Testis (tissue), 3 donors: Measurements from ENCODE around the gene SLC51A. TPM values are rescaled to one million over a fixed set of nuclear protein-coding genes. Genes with fewer than 3 reads are reported as not detected.
A peak's percentile ranks its signal among the peaks of the same experiment; 100 is the strongest.

Source experiments
- DNase-seq: peaks from one replicate; pipeline ENCODE4 v3.0.0-alpha.2; 2019
- H3K27ac ChIP-seq, 2 donors: fragments of 200-600 bp; sonication (generic); one replicate each; pipeline ENCODE4 v1.5.1; 2019
- H3K27me3 ChIP-seq: fragments of 200-600 bp; sonication (generic); one replicate; pipeline ENCODE4 v1.5.1; 2019
- H3K36me3 ChIP-seq: fragments of 200-600 bp; sonication (generic); one replicate; pipeline ENCODE4 v1.5.1; 2017; ENCODE audit warnings: low read depth; ENCODE audit errors: missing control alignments
- H3K4me1 ChIP-seq: fragments of 200-600 bp; sonication (generic); one replicate; pipeline ENCODE4 v1.5.1; 2019
- H3K4me3 ChIP-seq, 2 donors: fragments of 200-600 bp; sonication (generic); one replicate each; pipeline ENCODE4 v1.5.1; 2017 to 2019
- H3K9me3 ChIP-seq: fragments of 200-600 bp; sonication (generic); one replicate; pipeline ENCODE4 v1.5.1; 2017
- POLR2A ChIP-seq: fragments of 450-650 bp; IDR thresholded peaks from one replicate; pipeline ENCODE4 v1.6.1; 2017; ENCODE audit warnings: antibody characterized with exemption, mild to moderate bottlenecking, moderate library complexity
- WGBS, 2 donors: methylation state at CpG; one replicate each; pipeline ENCODE4 v1.1.5; 2018; 5-methylcytosine and 5-hydroxymethylcytosine counted together
- intact Hi-C: fragments of 100-400 bp; cut with DNase I; formaldehyde crosslinking; loops from one replicate; pipeline ENCODE4 v1.15.1; 2023; ENCODE audit warnings: low total_unique reads
- polyA plus RNA-seq: library from polyadenylated mRNA; stranded (reverse); fragments of 350-450 nt; fragmentation: Illumina TruSeq; extraction: RNeasy Lipid Tissue Mini Kit (QIAGEN cat#74804); gene quantifications from one replicate; pipeline ENCODE4 v1.2.3, GENCODE V29; 2014; ENCODE audit warnings: low read depth, low replicate concordance; ENCODE audit not compliant: insufficient read depth
- total RNA-seq, 2 donors: library from RNA; depleted of rRNA; stranded (reverse); fragments of >200 nt; gene quantifications; one replicate each; pipeline ENCODE4 v1.2.3, GENCODE V29; 2016
- TF ChIP-seq, protein P1 (sequence below), 3 experiments: fragments of 450-650 bp in 2 of 3; fragments of 200-600 bp in 1 of 3; sonication (generic) in 1 of 3; IDR thresholded peaks; one replicate each; pipeline ENCODE4 v1.5.1; 2016 to 2019; ENCODE audit warnings: antibody characterized with exemption in 3 of 3, mild to moderate bottlenecking in 2 of 3, moderate library complexity in 1 of 3

Gene SLC51A
- total and polyA plus RNA-seq, 3 donors from 2014 or later: 27.2 to 60.6 (median 35.1) TPM

DNA sequence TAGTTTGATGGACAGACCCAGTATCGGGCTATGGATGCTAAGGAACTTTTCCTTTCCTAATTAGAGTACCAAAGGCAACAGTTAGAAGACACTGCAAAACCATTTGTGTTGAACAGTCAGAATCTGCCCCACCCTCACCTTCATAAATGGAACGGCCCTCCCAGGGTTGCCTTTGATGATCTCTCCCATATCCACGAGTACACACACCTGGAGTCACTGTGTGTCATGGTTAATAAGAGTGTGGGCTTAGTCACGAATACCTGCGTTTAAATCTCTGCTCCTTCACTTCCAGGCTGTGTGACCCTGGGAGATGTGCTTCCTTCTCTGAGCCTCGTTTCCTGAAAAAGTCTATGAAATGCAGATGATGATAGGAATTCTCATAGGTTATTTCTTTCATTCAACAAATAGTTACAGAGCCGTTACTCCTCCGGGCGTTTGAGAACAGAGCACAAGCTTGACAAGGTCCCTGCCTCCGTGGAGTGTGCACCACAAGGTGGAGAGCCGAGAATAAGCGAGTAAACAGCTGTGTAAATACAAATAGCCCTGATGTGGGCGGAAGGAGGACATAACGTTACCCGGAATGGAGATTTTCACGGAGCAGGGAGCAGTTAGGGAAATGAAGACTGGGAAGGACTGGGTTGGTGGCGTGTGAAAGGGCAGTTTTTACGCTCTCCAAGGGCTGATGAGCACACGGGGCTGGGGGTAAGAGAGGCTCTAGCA, 6.7 kb downstream of the SLC51A start:
- H3K9me3 ChIP-seq: no peaks in the 10 kb centered on the region
- intact Hi-C loops: no loop called here
- no peaks in the 10 kb centered on the region for H3K27me3 ChIP-seq
- H3K4me3 ChIP-seq: no peak overlapping the region
- TF ChIP-seq POLR2A: no peak
- TF ChIP-seq, protein P1, sequence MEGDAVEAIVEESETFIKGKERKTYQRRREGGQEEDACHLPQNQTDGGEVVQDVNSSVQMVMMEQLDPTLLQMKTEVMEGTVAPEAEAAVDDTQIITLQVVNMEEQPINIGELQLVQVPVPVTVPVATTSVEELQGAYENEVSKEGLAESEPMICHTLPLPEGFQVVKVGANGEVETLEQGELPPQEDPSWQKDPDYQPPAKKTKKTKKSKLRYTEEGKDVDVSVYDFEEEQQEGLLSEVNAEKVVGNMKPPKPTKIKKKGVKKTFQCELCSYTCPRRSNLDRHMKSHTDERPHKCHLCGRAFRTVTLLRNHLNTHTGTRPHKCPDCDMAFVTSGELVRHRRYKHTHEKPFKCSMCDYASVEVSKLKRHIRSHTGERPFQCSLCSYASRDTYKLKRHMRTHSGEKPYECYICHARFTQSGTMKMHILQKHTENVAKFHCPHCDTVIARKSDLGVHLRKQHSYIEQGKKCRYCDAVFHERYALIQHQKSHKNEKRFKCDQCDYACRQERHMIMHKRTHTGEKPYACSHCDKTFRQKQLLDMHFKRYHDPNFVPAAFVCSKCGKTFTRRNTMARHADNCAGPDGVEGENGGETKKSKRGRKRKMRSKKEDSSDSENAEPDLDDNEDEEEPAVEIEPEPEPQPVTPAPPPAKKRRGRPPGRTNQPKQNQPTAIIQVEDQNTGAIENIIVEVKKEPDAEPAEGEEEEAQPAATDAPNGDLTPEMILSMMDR (IDR thresholded peaks at IDR 0.05): no peak
- no peaks in the 10 kb centered on the region for H3K36me3 ChIP-seq
- no peak for DNase-seq
- H3K27ac ChIP-seq: peak overlapping the region; percentile 64 to 65
- H3K4me1 ChIP-seq: peaks cover 44% of the 10 kb centered on the region
- WGBS, 2 donors: 42 to 45% methylated on average over 19 of the region's 19 CpGs

DNA sequence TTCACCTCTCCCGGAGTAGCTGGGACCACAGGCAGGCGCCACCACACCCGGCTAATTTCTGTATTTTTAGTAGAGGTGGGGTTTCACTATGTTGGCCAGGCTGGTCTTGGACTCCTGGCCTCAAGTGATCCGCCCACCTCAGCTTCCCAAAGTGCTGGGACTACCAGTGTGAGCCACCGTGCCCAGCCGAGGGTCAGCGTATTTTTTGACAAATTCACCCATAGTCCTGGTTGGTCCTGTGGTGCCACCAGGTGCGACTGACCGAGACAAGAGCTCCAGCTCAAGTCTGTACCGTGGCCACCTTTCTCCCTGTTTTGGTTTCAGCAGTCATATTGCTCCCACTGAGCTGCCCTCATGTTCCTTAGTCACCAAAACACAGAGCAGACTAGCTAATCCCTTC, 8.8 kb downstream of the SLC51A start:
- TF ChIP-seq POLR2A: no peak
- TF ChIP-seq, protein P1 (IDR thresholded peaks at IDR 0.05): no peak
- WGBS, 2 donors: 90 to 98% methylated on average over 10 of the region's 10 CpGs
- H3K9me3 ChIP-seq: no peaks in the 10 kb centered on the region
- no peak overlapping the region for H3K4me3 ChIP-seq
- no peak for DNase-seq
- no peaks in the 10 kb centered on the region for H3K36me3 ChIP-seq
- H3K4me1 ChIP-seq: peaks cover 50% of the 10 kb centered on the region
- no peaks in the 10 kb centered on the region for H3K27me3 ChIP-seq
- H3K27ac ChIP-seq: no peak overlapping the region
- intact Hi-C loops: no loop called here

DNA sequence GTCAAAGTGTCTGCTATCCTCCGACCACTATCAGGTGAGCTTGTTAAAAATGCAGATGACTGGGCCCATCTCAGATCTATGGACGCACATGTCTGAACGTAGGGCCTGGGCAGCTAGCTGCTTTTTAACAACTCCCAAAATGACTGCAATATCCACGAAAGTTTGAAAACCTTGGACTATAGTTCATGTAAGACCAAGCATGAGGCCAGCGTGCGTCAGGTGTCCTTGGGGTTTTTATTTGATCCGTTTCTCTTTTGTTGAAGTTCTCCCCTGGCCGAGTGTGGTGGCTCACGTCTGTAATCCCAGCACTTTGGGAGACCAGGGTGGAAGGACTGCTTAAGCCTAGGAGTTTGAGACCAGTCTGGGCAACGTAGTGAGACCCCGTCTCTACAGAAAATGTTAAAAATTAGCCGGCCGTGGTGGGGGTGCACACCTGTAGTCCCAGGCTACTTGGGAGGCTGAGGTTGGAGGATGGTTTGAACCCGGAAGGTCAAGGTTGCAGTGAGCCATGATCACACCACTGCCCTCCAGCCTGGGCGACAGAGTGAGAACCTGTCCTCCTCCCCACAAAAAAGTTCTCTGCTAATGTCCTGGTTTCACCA, 9.5 kb downstream of the SLC51A start:
- H3K36me3 ChIP-seq: no peaks in the 10 kb centered on the region
- no peak for DNase-seq
- TF ChIP-seq, protein P1 (IDR thresholded peaks at IDR 0.05): no peak
- no peak for TF ChIP-seq POLR2A
- no peaks in the 10 kb centered on the region for H3K9me3 ChIP-seq
- peaks cover 54% of the 10 kb centered on the region for H3K4me1 ChIP-seq
- 78 to 88% methylated on average over 14 to 15 of the region's 15 CpGs for WGBS, 2 donors
- H3K4me3 ChIP-seq: no peak overlapping the region
- peak overlapping the region in 1 of 2 donors; percentile 34 for H3K27ac ChIP-seq
- intact Hi-C loops: no loop called here
- H3K27me3 ChIP-seq: no peaks in the 10 kb centered on the region

DNA sequence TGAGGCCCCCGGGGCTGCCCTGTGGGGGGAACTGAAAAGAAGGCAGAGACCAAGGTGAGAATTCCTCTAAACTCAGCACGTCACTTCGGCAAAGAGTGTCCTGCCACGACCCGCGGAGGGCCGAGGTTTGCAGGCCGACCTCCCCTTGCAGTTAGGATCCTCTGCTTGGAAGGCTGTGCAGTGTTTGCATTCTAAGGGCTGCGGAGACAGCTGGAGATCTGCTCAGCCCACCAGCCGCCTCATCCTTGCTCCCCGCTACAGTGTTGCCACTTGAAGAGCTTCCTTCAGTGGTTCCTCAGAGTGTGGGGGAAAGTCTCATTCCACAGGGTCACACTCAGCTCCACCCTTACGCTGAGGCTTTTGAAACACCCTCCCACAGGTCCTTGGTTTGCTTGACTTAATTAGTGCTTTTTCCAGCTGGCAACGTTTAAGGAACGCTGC, 10.8 kb downstream of the SLC51A start:
- peak; percentile 88 for DNase-seq
- H3K9me3 ChIP-seq: no peaks in the 10 kb centered on the region
- 35 to 46% methylated on average over 13 to 14 of the region's 14 CpGs for WGBS, 2 donors
- H3K4me1 ChIP-seq: peaks cover 59% of the 10 kb centered on the region
- no peaks in the 10 kb centered on the region for H3K36me3 ChIP-seq
- H3K27ac ChIP-seq: peak overlapping the region; percentile 83 to 91
- no peak for TF ChIP-seq POLR2A
- TF ChIP-seq, protein P1 (IDR thresholded peaks at IDR 0.05): no peak
- intact Hi-C loops: no loop called here
- no peaks in the 10 kb centered on the region for H3K27me3 ChIP-seq
- no peak overlapping the region for H3K4me3 ChIP-seq
